Measurements from ENCODE around the gene PDE6H.

Gene PDE6H

GRCh38 chr12:14972816-14973215, at the start of gene PDE6H:
TSS of gene PDE6H (plus strand) at chr12:14973042. CDS start at chr12:14978013, 4,971 bp downstream.
- DNase-seq, result no peak

- DNase-seq, result no peak
Measured at GRCh38 chr12:14923944-14924343, 48.9 kb upstream of the PDE6H start.

GRCh38 chr12:14924541-14924940, 48.3 kb upstream of the PDE6H start:
- DNase-seq, result no peak

GRCh38 chr12:14927267-14927666, 45.6 kb upstream of the PDE6H start:
- no peak for DNase-seq

GRCh38 chr12:14928931-14929330, 43.9 kb upstream of the PDE6H start:
- DNase-seq, result no peak

GRCh38 chr12:14930299-14930698, 42.5 kb upstream of the PDE6H start:
- DNase-seq, result no peak

GRCh38 chr12:14931359-14931758, 41.5 kb upstream of the PDE6H start:
- no peak for DNase-seq

GRCh38 chr12:14931791-14932560, 40.9 kb upstream of the PDE6H start:
- DNase-seq, result no peak

GRCh38 chr12:14934511-14934910, 38.3 kb upstream of the PDE6H start:
- no peak for DNase-seq

- DNase-seq, result no peak
Measured at GRCh38 chr12:14935031-14935430, 37.8 kb upstream of the PDE6H start.

- no peak for DNase-seq
Measured at GRCh38 chr12:14936224-14936861, 36.5 kb upstream of the PDE6H start.

- no peak for DNase-seq
Measured at GRCh38 chr12:14937014-14937413, 35.8 kb upstream of the PDE6H start.

GRCh38 chr12:14937689-14938088, 35.2 kb upstream of the PDE6H start:
- DNase-seq, result no peak

GRCh38 chr12:14938301-14938700, 34.5 kb upstream of the PDE6H start, which contains the start of gene ERP27:
TSS of gene ERP27 (minus strand) at chr12:14938537. CDS start at chr12:14938508, 29 bp downstream.
- DNase-seq, result no peak

- no peak for DNase-seq
Measured at GRCh38 chr12:14941369-14941768, 31.5 kb upstream of the PDE6H start.

GRCh38 chr12:14942196-14942931, 30.5 kb upstream of the PDE6H start:
- DNase-seq, result no peak

- DNase-seq, result no peak
Measured at GRCh38 chr12:14946162-14946561, 26.7 kb upstream of the PDE6H start.

GRCh38 chr12:14946861-14947260, 26.0 kb upstream of the PDE6H start:
- DNase-seq, result no peak

- DNase-seq, result peak; percentile 29
Measured at GRCh38 chr12:14948672-14949071, 24.2 kb upstream of the PDE6H start.

GRCh38 chr12:14949631-14950030, 23.2 kb upstream of the PDE6H start:
- no peak for DNase-seq

- DNase-seq, result no peak
Measured at GRCh38 chr12:14950421-14950820, 22.4 kb upstream of the PDE6H start.

- DNase-seq, result no peak
Measured at GRCh38 chr12:14950982-14951746, 21.7 kb upstream of the PDE6H start.

GRCh38 chr12:14951851-14952250, 21.0 kb upstream of the PDE6H start:
- no peak for DNase-seq

Measured in NCI-H2029 (cell line).